Stimulated activated CD8-positive, alpha-beta memory T cell treated with anti-CD3 and anti-CD28 coated beads, Interleukin-7, amount 100 ng/mL, for 24 hours (primary cell): ENCODE data around the gene GGTA1.
"Not testable (repeated sequence)": the region's sequence is repeated elsewhere in the genome, so short reads cannot be mapped to it uniquely, and the experiment has no call there.

Experiments used
- DNase-seq: peaks from one replicate; pipeline ENCODE4 v3.0.0-alpha.2; 2020; ENCODE audit warnings: low read depth

GGTA1 gene

DNA sequence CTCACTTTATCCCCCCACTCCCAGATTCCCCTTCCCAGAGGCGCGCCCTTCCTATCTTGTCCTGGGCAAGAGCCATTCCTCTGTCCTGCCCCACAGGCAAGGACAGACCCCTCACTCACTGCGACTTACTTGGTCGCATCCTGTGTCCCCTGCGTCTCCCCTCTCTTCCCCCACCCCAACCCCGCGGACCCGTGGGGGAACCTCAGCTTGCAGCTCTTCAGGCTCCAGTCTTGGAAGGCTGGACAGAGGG lies 542 bp downstream of the GGTA1 start:
- no peak for DNase-seq

DNA sequence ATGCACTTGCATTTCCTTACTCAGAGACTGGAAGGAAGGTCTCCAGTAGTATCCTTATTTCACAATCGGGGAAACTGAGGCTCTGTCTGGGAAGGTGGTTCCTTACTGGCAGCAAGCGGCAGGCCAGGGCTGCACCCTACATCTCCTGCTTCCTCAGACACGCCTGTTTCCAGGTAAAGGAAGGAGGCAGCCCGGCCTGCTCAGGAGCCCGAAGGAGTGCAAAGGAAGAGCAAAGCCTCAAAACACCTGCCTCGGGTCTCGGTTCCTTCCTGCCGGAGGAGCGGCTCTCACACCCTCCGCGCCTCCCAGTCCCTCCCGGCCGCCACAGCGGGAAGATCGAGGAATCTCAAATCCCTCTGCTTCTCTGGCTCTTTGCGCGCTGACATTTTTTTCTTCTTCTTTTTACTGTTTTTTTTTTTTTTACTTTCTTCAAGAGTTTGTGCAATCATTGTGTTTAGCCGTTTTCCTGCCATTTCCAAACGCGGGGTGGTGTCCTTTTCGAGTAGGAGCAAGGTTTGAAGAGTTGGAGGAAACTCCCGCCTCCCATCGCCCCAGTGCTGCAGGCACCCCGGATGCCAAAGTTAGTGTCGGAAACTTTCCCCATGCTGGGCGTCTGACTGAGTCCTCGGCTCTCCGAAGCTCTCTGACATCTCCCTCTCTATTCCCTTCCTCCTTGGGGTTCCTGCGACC lies 1.0 kb downstream of the GGTA1 start:
- DNase-seq = no peak

DNA sequence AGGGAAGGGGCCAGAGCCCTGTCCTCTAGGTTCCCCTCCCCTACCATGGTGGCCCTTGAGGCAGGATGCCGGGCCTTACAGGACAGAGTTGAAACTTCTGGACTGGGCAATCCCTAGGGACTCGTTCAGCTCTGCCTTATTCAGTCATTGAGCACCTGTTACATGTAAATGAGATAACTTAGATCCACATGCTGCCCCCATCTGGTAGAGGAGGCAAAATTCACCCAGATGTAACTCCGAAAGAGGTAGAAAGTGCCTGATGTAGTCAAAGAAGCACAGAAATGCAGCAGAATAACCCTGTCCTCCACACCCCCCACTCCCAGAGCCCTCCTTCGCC lies 1.5 kb downstream of the GGTA1 start:
- DNase-seq = no peak

DNA sequence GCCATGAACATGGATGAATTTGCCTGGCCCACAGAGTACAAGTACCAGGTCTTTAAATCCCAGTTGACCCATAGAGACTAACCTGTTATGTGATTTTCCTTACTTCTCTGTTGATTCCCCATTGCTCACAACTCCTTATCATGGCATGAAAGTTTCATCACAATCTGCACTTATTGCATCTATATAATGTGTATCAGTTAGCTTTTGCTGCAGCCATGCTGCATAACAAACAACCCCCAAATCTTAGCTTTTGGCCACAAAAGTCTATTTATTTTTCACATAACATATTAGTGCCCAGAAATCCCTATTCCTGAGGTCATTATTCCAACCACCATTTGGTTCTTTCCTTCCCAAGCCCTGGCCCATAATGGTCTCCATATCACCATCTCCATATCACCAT lies 3.7 kb downstream of the GGTA1 start:
- DNase-seq = no peak

DNA sequence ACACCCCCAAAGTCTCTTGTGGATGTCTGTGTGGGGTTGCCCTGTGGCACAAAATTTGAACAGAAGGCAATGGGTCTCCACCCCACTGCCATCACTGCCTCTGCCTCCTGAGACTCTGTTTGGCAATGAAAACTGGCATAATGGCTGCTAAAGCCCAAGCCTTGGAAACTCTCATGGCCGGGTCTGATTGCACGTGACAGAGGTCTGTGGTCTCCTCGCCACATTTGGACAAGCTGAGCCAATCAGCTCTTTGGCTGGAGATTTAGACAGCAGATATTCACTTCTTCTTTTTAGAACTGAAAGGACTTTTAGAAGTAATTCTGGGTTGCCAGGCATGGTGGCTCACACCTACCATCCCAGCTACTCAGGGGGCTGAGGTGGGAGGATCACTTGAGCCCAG lies 5.5 kb downstream of the GGTA1 start:
- DNase-seq = no peak

DNA sequence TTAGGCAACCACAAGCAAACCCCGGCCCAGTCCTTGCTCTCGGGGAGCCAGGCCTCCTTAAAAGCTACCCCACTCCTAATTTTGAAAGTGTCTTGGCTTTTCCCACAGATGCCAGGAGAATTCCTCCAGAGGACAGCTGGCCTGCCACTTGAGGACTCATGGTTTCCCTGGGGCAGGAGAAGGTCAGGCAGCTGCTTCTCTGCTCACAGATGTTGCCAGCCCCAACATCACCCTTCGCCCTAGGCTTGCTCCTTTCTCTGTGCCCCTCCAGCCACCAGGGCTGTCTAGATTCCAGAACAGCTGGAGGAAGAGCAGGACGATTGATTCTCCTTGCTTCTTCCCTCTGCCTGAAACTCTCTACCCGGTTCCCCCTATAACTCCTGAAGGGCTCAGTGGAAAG lies 8.5 kb downstream of the GGTA1 start:
- DNase-seq = no peak

DNA sequence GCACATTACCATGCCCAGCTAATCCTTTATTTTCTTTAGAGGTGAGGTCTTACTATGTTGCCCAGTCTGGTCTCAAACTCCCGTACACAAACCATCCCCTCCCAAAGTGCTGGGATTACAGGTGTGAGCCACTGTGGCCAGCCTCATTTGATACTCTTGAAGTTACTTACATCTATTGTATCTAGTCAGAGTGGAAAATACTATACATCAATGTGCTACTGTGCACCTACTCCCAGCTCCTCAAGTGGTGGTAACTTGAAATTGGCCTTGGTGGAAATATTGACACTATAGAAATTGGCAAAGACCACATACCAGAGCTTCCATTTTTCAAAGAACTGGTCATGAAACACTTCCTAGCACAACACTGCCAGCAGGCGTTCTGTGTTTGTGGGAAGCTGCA lies 10.3 kb downstream of the GGTA1 start:
- no peak for DNase-seq

DNA sequence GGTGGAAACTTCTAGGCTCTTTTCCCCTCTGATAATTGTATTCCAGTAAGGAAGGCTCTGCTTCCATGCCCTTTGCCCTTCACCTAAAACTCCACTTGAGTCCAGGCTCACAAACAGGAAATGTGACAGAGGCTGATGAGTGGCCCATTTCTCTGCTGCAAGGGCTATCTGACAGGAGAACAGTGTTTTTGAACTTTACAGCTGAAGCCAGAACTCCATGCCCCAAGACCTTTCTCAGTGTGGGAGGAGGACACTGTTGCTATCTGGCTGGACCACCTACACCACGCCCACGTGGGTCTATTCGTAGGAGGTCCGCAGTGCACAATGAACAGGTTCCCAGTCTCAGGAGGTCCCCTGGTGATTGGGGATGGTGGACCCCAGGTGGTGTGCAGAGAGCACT lies 13.6 kb downstream of the GGTA1 start:
- no peak for DNase-seq

DNA sequence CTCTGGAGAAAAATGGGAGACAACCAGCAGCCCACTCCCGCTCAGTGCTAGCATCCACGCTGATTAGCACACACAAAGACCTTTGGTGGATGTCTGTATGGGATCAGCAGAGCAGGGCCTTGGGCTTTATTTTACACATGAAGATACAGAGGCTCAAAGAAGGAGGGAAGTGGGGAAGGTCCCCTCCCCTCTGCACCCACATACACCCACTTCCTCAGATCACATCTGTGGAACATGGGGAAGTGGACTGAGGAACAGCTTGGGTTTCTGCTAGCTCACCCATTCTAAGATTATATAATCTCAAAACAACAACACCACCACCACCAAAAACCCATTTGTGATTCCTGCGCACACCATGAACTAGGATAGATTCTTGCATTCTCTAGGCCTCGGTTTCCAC lies 14.0 kb downstream of the GGTA1 start:
- DNase-seq = no peak

DNA sequence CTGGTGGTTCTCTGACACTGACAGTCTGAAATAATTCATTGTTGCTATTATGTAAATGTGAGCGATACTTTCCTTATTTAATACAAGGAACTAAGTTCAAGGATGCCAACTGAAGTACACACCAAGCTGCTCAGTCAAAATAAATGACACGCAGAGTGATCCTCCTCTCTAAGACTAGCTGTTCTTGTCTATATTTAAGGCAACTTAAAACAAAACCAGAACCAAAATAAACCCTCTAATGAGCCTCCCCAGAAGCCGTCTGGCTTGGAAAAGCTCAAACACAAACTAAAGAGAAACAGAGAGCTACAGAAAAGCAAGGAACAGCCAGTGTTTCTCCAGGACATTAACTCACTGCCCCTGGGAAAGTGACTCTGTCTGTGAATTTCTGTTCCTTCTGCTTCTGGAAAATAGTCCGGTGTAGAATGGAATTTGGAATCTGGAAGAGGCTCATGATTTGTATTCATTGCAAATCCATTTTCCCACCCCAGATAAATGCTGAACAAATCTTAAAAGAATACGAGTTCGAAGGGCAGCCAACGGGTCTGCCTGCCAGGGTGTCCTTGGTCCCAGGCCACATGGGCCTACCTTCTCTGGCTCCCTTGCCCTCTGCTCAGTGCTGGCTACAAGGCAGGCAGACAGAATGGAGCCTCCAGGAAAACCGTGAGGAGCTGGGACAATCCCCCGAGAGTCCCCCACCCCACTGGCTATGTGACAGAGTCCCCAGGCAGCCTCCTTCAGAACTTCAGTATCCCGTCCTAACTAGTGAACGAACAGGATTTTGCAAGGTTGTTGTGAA lies 14.8 kb downstream of the GGTA1 start:
- no peak for DNase-seq

DNA sequence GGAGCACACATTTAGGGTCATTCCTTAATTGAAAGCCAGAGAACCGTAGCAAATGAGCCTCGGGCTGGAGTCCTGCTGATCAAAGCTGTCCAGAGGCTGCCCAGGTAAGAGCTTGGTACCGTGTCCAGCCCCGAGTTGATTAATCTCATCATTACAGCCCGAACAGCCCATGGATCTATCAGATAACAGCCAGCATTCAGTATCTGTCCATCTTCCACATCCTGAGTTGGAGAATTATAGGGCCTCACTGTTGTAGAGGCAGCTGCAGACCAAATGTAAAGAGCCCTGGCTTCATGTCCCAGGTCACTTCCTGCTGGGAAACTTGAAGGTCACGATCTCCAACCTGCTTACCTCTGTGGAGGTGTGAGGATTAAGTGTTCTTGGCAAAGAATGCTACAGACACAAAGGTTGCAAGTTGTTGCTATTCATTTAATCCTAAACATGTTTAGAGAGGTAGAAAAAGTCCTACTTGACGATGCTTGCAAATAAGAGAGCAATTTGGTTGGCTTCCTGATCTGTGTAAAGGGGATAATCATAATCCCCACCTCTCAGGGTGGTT lies 16.1 kb downstream of the GGTA1 start:
- no peak for DNase-seq

DNA sequence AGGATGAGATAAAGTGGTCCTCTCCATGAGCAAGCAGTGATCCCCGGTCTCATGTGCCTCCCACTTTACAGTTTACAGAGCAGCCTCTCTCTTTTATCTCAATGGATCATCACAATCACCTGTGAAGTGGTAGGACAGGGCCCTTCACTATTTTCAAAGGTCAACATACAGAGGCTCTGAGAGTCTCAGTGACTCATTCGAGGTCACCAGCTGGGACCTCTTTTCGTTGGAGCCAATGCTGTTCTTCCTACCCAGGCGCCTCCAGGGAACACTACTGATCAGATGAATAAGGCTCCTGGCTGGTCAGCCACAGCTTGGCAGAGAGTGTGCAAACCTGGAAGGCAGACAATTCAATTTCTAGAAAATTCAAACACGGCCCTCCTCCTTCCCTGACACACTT lies 16.6 kb downstream of the GGTA1 start:
- DNase-seq = no peak

DNA sequence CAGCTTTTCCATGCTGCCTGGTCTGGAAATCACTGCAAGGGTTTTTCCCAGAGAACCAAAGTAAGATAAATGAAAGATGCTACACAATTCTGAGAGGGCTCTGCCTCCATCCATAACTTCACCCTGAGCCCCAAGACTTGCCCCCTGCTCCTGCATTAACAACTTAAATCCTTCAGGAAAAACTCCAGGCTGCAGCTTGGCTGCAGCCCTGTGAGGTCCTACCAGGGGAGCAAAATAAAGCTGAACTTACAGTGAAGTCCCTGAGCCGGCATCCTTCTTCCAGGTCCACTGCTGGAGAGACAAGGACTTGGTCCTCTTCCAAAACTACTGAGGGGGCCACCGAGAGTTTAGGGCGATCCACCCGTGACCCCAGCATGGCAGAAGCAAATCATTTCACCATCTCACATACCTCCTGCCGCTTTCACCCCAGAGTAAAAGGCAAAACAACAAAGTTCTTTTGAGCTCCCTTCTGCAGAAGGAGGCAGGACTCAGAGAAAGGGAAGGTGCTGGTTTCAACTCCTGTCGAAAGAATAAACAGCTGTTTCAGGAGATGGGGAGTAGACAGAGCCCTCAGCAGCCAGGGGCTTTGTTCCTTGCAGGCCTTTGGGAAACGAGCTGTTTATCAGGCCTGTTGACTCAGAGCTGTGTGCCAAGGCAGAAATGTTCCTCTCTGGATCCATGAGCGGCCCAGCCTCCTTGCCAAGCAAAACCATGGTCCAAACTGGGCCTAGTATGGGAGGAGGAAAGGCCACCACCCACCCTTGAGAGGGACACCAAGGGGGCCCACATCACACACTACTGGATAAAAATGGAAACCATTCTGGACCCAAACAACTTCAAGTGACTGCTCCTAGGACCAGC lies 20.6 kb downstream of the GGTA1 start:
- no peak for DNase-seq

DNA sequence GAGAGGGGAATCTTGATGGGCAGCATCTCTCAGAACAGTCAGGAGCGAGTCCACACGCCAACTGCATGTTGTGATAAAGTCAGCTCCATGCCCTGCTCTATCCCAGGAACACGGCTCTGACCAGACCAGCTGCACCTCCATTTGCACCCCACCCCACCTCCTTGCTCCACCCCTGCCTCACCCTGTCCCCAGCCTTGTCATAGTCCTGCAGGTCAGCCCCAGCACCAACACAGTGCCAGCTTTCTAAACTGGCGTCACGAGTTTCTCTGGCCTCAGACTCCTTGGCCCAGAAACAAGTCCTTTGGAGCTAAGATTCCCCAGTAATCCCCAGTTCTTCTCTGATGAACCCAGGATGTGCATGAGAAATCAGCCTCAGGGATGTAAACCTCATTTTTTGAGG lies 23.5 kb downstream of the GGTA1 start:
- no peak for DNase-seq

DNA sequence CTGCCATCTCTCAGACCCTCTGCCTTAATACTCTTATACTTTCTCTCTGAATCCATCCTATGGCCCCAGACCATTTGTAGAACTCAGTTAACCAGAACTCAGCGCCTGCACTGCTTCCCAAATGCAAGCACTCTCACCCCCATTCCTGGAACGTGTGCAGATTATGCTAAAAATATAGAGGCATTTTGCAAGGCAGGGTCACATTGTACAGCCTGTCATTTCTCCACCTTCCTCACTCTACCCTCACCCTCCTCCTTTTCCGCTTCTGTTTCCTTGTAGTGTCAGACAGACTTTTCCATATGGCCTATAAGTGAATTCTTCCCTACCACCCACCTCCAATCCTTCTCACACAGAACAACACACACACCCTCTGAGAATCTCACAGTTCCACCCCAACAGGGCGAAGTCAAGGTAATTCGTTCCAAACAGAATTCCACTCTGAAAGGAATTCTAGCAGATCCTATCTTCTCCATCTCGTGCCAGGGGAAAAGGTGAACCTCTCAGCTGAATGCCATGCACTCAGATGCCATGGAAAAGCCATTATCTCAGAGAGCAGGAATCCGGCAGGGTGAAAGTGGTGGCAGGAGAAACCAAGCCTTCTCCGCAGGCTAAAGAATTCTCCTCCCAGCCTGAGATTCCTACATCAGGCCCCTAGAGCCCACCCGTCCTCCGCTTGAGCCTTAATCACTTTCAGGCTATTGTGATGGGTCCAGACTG lies 25.3 kb downstream of the GGTA1 start:
- no peak for DNase-seq

DNA sequence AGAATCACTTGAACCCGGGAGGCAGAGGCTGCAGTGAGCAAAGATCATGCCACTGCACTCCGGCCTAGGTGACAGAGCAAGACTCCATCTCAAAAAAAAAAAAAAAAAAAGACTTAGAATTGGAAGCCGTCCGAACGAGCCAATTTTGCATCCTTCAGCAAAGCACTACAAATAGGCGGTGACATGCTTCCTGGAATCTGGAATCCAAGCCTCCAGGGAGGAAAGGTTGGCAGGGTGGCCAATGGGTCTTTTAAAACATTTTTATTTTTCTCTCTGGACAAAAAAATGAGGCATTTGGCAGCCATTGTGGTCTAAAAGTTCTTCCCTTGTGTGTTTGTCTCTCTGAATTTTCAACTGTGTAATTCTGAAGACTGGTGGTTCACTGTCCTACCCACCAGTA lies 26.4 kb downstream of the GGTA1 start:
- no peak for DNase-seq

DNA sequence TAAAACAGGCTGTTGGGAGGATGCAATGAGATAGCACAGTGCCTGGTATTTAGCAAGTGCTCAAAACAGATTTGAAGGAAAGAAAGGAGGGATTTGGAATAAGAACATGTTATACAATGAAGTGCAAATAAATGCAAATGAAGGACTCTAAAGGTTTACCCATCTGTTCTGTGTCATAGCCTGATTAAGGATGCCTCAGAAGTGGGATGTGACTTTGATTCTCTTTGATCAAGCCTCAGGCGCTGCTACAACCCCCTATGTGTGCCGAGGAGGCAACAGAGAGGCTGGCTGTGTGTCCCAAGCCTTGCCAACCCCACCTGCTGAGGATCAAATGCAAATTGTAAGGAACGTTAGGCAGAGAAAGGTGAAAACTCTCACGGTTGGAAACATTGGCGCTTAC lies 27.2 kb downstream of the GGTA1 start:
- DNase-seq = no peak

DNA sequence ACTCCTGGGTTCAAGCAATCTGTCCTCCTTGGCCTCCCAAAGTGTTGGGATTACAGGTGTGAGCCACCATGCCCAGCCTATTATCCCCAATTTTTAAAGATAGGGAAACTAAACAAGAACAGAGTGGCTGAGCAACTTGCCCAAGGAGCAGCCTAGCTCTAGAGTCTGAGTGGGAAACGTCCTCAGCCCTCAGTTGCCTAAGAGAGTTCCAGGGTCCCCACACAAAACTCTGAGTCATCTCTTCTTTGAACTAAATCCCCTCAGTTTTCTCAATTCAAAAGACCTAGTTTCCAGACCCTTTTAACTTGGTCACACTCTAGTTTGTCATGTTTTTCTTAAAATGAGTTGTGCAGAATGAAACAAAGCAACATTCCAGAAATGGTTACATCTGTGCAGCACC lies 33.5 kb downstream of the GGTA1 start:
- no peak for DNase-seq

DNA sequence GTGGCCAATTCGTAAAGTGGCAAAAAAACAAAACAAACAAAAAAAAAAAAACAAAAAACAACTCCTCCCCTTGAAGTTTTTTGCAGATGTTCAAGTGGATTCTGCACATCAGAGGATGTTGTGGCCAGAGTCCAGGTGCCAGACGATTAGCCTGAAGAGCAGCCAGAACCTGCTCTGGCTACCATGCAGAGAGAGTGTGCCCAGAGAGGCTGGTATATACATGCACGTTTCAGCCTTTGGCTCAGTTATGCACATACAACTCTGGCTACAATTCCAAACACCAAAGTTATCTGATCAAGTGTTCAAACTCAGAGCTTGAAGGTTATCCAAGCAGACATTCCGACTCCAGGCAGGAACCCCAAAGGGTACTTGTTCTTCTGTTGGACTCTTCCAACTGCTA lies 34.7 kb downstream of the GGTA1 start:
- no peak for DNase-seq

DNA sequence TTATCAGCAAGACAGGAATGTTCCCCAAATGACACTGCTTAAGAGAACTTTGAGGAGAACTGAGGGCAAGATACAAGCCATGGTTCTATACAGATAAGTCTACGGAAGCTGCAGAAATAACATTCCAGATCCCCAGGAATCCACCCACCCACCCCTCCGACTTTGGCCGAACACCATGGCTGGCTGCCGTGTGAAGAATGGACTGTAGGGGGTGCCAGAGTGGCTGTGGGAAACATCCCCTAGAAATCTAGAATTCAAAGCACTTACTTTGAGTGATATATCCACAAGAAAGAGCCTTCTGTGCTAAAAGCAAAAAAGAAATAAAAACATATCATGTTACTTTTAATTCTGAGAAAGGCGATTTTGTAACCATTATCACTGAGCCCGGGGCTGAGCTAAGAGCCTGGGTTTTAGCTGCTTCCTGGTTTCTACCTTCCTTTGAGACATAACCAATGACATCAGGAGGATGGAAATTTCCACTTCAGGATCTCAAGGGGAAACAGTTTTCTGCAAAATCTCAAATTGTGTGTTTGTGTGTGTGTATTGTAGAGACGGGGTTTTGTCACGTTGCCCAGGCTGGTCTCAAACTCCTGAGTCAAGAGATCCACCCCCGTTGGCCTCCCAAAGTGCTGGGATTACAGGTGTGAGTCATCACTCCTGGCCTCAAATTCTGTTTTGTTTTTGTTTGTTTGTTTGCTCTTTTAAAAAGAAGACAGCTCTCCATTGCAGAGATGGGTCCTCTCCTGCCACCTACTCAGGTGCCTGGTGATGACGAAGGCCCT lies 36.4 kb downstream of the GGTA1 start:
- no peak for DNase-seq

DNA sequence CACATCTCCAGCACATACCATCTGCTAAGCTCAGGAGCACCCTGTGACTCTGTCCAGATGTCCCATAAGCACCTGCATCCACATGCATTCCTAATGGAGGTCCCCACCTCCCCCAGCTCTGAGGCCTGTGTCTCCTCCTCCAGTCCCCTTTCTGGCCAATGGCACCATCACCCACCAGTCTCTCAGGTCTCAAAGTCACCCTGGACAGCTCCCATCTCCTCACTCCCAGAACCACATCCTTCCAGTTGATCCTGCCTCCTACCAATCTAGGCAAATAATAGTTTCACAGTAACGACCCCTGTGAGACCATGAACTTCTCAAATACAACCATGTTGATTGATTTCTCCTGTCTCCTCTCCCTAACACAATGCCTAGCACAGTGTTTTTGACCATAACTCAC lies 40.1 kb downstream of the GGTA1 start:
- no peak for DNase-seq

DNA sequence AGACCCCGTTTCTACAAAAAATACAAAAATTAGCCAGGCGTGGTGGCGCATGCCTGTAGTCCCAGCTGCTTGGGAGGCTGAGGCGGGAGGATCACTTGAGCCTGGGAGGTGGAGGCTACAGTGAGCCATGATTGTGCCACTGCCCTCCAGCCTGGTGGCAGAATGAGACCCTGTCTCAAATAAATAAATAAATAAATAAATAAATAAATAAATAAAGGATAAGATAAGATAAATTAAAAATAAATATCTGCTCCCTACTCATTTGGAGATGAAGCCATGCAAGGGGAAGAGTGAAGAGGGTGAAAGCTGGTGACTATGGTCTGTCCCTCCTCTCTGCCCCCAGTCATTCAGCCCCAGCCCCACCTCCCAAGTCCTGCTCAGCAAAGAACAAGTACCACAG lies 41.2 kb downstream of the GGTA1 start:
- DNase-seq = not testable (repeated sequence)
